Activated CD8-positive, alpha-beta memory T cell treated with anti-CD3 and anti-CD28 coated beads, Interleukin-2, amount 50 U/mL, for 24 hours (primary cell): Measurements from ENCODE around the gene KLHL25.

Experiments
- DNase-seq: peaks from one replicate; pipeline ENCODE4 v3.0.0-alpha.2; 2020; ENCODE audit errors: extremely low read depth

Gene KLHL25

DNA sequence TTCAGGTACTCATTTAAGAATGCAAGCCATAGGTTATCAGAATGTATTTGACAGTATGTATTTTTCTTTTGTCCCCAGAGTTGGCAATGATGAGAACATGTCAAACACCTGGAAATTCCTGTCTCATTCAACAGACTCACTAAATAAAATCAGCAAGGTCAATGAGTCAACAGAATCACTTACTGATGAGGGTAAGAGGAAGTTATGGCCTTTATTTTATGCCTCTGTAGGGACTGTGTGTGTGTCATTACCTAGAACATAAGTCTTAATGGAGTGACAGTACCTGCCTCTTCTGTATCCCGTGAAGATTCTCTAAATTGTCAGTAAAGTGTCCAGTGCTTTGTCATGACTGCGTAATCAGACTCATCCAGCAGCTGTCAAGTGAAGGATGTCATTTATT lies 77.5 kb downstream of the KLHL25 start:
- no peak for DNase-seq

GRCh38 chr15:85716261-85716660 lies 78.5 kb downstream of the KLHL25 start:
- no peak for DNase-seq

DNA sequence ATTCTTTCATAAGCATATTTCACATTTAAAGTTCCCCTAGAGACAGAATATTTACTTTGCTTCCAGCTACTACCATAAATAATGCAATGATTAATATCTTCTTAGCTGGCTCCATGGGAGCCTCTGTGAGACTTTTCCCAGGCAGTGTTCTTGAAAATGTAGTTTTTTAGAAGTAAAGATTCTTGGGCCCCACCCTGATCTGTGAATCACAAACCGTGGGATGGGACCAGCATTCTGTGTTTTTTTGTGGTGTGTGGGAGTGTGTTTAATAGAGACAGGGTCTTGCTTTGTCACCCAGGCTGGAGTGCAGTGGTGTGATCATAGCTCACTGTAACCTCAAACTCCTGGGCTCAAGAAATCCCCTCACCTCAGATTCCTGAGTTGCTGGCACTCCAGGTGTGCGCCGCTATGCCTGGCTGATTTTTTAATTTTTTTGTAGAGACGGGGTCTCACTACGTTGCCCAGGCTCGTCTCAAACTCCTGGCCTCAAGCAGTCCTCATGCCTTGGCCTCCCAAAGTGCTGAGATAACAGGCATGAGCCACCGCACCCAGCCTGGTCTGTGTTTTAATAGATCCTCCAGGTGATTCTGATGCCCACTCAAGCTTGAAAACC lies 83.0 kb downstream of the KLHL25 start:
- DNase-seq, result no peak

GRCh38 chr15:85710340-85710842 lies 84.3 kb downstream of the KLHL25 start:
- no peak for DNase-seq
